ENCODE results near the gene SMO.

Gene SMO

DNA sequence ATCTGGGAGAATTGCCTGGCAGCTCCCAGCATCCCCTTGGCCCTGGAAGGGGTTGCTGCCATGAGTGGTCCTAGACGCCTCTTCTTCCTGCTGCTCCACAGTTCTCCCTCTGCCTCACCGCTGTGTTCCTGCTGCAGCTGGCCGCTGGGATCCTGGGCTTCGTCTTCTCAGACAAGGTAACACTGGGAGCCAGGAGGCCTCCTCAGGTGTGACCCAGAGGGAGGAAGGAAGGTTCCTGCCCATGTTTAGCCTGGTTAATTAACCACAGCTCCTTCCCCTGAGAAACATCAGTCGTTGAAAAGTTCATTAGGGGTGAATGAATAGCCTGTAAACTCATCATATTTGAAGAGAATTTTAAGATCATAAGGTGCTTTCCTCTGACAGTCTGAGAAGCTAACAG, 25.7 kb upstream of the SMO start:
- TF ChIP-seq, protein P1, sequence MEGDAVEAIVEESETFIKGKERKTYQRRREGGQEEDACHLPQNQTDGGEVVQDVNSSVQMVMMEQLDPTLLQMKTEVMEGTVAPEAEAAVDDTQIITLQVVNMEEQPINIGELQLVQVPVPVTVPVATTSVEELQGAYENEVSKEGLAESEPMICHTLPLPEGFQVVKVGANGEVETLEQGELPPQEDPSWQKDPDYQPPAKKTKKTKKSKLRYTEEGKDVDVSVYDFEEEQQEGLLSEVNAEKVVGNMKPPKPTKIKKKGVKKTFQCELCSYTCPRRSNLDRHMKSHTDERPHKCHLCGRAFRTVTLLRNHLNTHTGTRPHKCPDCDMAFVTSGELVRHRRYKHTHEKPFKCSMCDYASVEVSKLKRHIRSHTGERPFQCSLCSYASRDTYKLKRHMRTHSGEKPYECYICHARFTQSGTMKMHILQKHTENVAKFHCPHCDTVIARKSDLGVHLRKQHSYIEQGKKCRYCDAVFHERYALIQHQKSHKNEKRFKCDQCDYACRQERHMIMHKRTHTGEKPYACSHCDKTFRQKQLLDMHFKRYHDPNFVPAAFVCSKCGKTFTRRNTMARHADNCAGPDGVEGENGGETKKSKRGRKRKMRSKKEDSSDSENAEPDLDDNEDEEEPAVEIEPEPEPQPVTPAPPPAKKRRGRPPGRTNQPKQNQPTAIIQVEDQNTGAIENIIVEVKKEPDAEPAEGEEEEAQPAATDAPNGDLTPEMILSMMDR (conservative IDR thresholded peaks at IDR 0.05; ENCODE audit: low read depth): no peak
- H3K27ac ChIP-seq: no peak overlapping the region
- POLR2A ChIA-PET (ENCODE audit: low non-redundant PET): no interaction called here
- no peak for DNase-seq (ENCODE audit: low spot score)
- CTCF ChIA-PET: no interaction called here

DNA sequence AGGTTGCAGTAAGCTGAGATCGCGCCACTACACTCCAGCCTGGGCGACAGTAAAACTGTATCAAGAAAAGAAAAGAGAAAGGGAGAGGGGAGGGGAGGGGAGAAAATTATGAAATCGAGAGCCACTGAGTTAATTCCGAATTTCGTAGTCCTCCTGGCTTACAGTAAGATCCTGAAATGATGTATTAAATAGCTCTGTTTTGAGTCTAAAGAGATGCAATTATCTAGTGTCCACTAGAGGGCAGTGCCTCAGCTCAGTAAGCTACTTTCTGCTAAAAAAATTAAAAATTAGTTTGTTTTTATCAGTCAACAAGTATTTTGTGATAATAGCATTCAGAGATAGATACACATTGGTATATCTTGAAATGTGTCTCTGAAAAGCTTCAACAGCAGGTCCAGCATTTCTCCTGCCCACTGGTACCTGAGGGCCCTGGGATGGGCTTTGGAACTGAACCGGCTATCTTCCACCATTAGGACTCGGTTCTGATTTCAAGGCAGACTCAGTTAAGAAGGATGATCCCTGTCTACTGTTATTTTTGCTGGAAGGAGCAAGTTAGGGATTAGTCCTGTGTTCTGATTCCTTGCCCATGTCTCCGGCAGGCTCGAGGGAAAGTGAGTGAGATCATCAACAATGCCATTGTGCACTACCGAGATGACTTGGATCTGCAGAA, 24.4 kb upstream of the SMO start:
- no peak overlapping the region for H3K27ac ChIP-seq
- peak; percentile 26 for DNase-seq (ENCODE audit: low spot score)

DNA sequence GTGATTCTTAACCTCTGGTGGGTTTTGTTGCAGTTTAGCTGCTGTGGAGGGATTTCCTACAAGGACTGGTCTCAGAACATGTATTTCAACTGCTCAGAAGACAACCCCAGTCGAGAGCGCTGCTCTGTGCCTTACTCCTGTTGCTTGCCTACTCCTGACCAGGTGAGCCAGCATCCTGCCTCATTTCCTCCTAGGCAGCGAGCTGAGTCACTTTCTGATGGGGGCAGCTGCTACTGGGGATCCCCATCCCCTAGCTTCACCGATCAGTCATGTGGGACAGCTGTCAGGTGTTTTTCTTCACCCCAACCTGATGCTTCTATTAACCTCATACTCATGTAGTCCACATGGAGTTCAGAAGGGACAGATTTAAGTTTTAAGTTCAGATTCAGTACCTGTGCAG, 21.7 kb upstream of the SMO start:
- ChIA-PET CTCF (no interaction called here), POLR2A (ENCODE audit: low non-redundant PET) (no interaction called here)
- no peak for DNase-seq (ENCODE audit: low spot score)
- no peak overlapping the region for H3K27ac ChIP-seq
- TF ChIP-seq, protein P1 (conservative IDR thresholded peaks at IDR 0.05; ENCODE audit: low read depth): no peak

More for the DNA sequence above, 24.4 kb upstream of the SMO start:
- TF ChIP-seq, protein P1 (conservative IDR thresholded peaks at IDR 0.05; ENCODE audit: low read depth): peak; percentile 94
- POLR2A ChIA-PET (ENCODE audit: low non-redundant PET): no interaction called here
- CTCF ChIA-PET: interaction anchor here (0.5 to 1.2 kb wide), 14 partner anchors 8 to 557 kb away, joined by 3 to 18 read pairs (median 3); no protein-coding TSS in a partner anchor

DNA sequence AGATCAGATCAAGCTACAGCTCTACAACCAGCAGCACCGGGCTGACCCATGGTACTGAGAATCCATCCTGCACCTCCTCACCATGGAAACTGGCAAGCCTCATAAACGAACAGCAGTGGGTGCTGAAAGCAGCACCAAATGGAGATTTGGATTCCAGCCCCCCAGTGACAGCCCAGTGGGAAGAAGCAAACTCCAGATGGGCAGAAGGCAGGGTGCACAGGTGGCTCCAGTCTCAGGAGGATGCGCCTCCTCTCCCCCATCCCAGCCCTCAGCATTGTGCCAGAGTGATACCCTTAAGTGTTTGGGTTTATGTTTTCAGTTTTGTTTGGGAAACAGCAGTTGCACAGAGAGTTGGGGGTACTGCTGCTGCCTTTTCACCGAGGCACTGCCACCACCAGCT, 20.6 kb upstream of the SMO start:
- TF ChIP-seq, protein P1 (conservative IDR thresholded peaks at IDR 0.05; ENCODE audit: low read depth): no peak
- no peak overlapping the region for H3K27ac ChIP-seq
- ChIA-PET CTCF (interaction anchor here (0.5 kb wide), 1 partner anchor 742 kb away, joined by 3 read pairs; no protein-coding TSS in a partner anchor), POLR2A (ENCODE audit: low non-redundant PET) (no interaction called here)
- no peak for DNase-seq (ENCODE audit: low spot score)

DNA sequence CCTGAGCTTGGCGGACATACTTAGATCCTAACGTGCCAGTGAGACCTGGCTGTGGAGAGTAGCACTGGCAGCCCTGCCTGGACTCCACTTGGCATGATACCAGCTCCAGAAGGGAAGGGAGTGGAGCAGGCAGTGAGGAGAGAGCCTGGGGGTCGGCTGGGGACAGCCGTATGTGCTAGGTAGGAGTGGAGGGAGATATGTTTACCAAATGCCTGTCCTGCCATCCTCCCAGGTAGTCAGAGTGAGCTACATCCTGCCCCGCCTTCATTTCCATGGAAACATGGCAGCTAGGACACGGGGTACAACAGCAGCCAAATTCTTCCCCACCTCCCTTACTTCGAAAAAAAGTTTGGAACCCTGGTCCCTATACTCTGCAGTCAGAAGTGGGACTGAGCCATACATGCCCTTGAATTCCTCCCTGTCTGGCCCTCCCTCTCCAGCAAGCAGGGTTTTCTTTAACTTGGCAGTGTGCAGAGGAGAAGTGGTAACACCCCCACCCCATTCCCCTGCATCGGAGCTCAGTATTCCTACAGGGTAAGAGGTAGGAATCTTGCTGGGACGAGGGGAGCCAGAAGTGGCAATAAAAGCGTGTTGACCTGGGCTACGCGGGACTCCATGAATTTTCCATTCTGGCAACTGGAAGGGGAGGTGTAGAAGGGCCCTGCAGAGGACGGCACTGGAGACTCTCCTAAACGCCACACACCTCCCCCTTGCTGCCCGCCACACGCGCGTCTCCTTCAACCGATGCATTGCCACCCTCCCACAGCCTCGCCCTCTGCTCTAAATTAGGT, 20.0 kb upstream of the SMO start:
- H3K27ac ChIP-seq: no peak overlapping the region
- DNase-seq (ENCODE audit: low spot score): peak; percentile 30
- TF ChIP-seq, protein P1 (conservative IDR thresholded peaks at IDR 0.05; ENCODE audit: low read depth): no peak
- ChIA-PET POLR2A (ENCODE audit: low non-redundant PET) (no interaction called here), CTCF (interaction anchor here (0.5 kb wide), 2 partner anchors 45 to 742 kb away, joined by 3 read pairs; no protein-coding TSS in a partner anchor)

DNA sequence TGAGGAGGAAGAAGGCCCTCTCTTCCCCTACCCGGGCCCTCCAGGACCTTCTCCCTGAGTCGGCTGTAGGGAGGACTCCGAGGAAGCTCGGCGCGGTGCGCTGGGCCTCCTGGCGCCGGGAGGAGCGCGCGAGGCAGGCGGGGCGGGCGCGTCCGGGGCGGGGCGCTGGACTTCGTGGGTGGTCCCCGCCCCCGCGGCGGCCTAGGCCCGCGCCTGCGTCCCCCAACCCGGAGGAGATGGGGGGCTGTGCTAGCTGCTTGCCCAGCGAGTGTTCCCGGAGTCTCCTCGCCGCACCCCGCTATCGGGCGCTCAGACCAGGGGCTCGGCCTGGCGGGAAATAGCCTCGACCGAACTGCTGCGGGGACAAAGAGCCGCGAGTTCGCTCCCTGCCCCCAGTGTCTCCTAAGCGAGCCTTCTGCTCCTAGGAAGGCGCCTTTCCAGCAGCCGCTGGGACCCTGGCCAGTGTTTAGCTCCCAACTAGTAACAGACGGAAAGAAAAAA, 19.2 kb upstream of the SMO start:
- H3K27ac ChIP-seq: no peak overlapping the region
- TF ChIP-seq, protein P1 (conservative IDR thresholded peaks at IDR 0.05; ENCODE audit: low read depth): no peak
- CTCF ChIA-PET: interaction anchor here (0.5 to 0.7 kb wide), 2 partner anchors 44 to 85 kb away, joined by 3 read pairs; no protein-coding TSS in a partner anchor
- POLR2A ChIA-PET (ENCODE audit: low non-redundant PET): no interaction called here
- DNase-seq (ENCODE audit: low spot score): peak; percentile 20
